GM23338 (cell line): Measurements from ENCODE around the gene CYP3A7. TPM values are rescaled to one million over a fixed set of nuclear protein-coding genes. Genes with fewer than 3 reads are reported as not detected.
"Not testable (repeated sequence)": the region's sequence is repeated elsewhere in the genome, so short reads cannot be mapped to it uniquely, and the experiment has no call there.

Source experiments
- ATAC-seq: fragments of 200-7000 bp; cut with Tn5 transposase; 3 replicates; pipeline ENCODE4 v1.9.1; 2020
- DNase-seq: peaks from one replicate; pipeline ENCODE4 v3.0.0-alpha.2; 2015; ENCODE audit warnings: low spot score
- H2AFZ ChIP-seq: fragments of 200-600 bp; sonication (generic); 2 replicates; pipeline ENCODE4 v1.8.0; 2016; ENCODE audit warnings: antibody characterized with exemption, mild to moderate bottlenecking, moderate library complexity
- H3F3A ChIP-seq: fragments of 200-600 bp; sonication (generic); replicated peaks from 2 replicates; pipeline ENCODE4 v1.8.0; 2017; ENCODE audit warnings: antibody characterized with exemption, mixed run types, low read depth
- H3K27ac ChIP-seq: fragments of 200-600 bp; sonication (generic); 2 replicates; pipeline ENCODE4 v1.6.1; 2016; ENCODE audit warnings: low read depth
- H3K27me3 ChIP-seq: fragments of 200-600 bp; sonication (generic); 2 replicates; pipeline ENCODE4 v1.8.0; 2016; ENCODE audit warnings: mild to moderate bottlenecking, mixed run types, moderate library complexity; ENCODE audit not compliant: insufficient read depth
- H3K36me3 ChIP-seq: fragments of 200-600 bp; sonication (generic); 2 replicates; pipeline ENCODE4 v1.8.0; 2016; ENCODE audit warnings: mild to moderate bottlenecking; ENCODE audit not compliant: insufficient read depth
- H3K4me1 ChIP-seq: fragments of 200-600 bp; sonication (generic); 2 replicates; pipeline ENCODE4 v1.8.0; 2016; ENCODE audit warnings: mild to moderate bottlenecking, moderate library complexity; ENCODE audit not compliant: insufficient read depth
- H3K4me2 ChIP-seq: fragments of 200-600 bp; sonication (generic); 2 replicates; pipeline ENCODE4 v1.7.1; 2017; ENCODE audit warnings: mixed run types
- H3K4me3 ChIP-seq: fragments of 200-600 bp; sonication (generic); 2 replicates; pipeline ENCODE4 v1.6.1; 2016; ENCODE audit warnings: mixed run types
- H3K79me2 ChIP-seq: fragments of 200-600 bp; sonication (generic); replicated peaks from 2 replicates; pipeline ENCODE4 v1.8.0; 2017; ENCODE audit warnings: mild to moderate bottlenecking; ENCODE audit not compliant: insufficient read depth
- H3K9me2 ChIP-seq: fragments of 200-600 bp; sonication (generic); 2 replicates; pipeline ENCODE4 v1.8.0; 2017; ENCODE audit not compliant: insufficient read depth
- H4K20me1 ChIP-seq: fragments of 200-600 bp; sonication (generic); replicated peaks from 2 replicates; pipeline ENCODE4 v1.8.0; 2017; ENCODE audit warnings: mild to moderate bottlenecking; ENCODE audit not compliant: insufficient read depth
- H3K27ac Mint-ChIP-seq: 2 replicates; pipeline ENCODE4 v1.8.0; 2020; ENCODE audit warnings: inconsistent platforms, mild to moderate bottlenecking, moderate library complexity, mixed read lengths
- H3K27me3 Mint-ChIP-seq: 3 replicates; pipeline ENCODE4 v1.8.0; 2022; ENCODE audit warnings: low read depth, mild to moderate bottlenecking, moderate library complexity, mixed read lengths, inconsistent platforms; ENCODE audit not compliant: insufficient read depth, poor library complexity
- H3K36me3 Mint-ChIP-seq: 3 replicates; pipeline ENCODE4 v1.8.0; 2021; ENCODE audit warnings: low read depth, mild to moderate bottlenecking, inconsistent platforms, moderate library complexity, mixed read lengths
- H3K4me1 Mint-ChIP-seq: 3 replicates; pipeline ENCODE4 v1.8.0; 2020; ENCODE audit warnings: mild to moderate bottlenecking, inconsistent platforms, mixed read lengths
- H3K4me3 Mint-ChIP-seq: 3 replicates; pipeline ENCODE4 v1.8.0; 2021; ENCODE audit warnings: moderate library complexity, mild to moderate bottlenecking, inconsistent platforms, mixed read lengths
- H3K9me3 Mint-ChIP-seq: 3 replicates; pipeline ENCODE4 v1.8.0; 2020; ENCODE audit warnings: moderate library complexity, mild to moderate bottlenecking, inconsistent platforms, mixed read lengths
- CREB1 ChIP-seq: fragments of 250-450 bp; sonication (Bioruptor Pico); IDR thresholded peaks from 2 replicates; pipeline ENCODE4 v1.5.0; 2020; ENCODE audit warnings: low read depth, mild to moderate bottlenecking, moderate library complexity
- STAT1 ChIP-seq: IDR thresholded peaks from one replicate; pipeline ENCODE4 v1.6.1; 2016; ENCODE audit warnings: antibody characterized with exemption; ENCODE audit not compliant: unreplicated experiment
- polyA plus RNA-seq: library from polyadenylated mRNA; unstranded; fragments of >200 nt; fragmentation: Nextera tagmentation; extraction: Ambion mirVana; gene quantifications from 2 replicates; pipeline ENCODE4 v1.2.1, GENCODE V29; 2016
- total RNA-seq: library from RNA; depleted of rRNA; stranded (reverse); fragments of >200 nt; shearing (Covaris generic); gene quantifications from 2 replicates; pipeline ENCODE4 v1.2.3, GENCODE V29; 2014

Gene CYP3A7
- total and polyA plus RNA-seq, 2 experiments from 2014 or later, result 0.19 TPM; not detected in 1

GRCh38 chr7:99691658-99692057, 43.3 kb downstream of the CYP3A7 start:
- not testable (repeated sequence) for ATAC-seq, H3K79me2 ChIP-seq, H3K4me2 ChIP-seq, H3K4me3 Mint-ChIP-seq, H4K20me1 ChIP-seq, DNase-seq, H3F3A ChIP-seq, H3K4me3 ChIP-seq, H2AFZ ChIP-seq, H3K9me2 ChIP-seq, H3K27me3 ChIP-seq, H3K36me3 Mint-ChIP-seq, H3K27me3 Mint-ChIP-seq, H3K27ac ChIP-seq, H3K27ac Mint-ChIP-seq, H3K36me3 ChIP-seq
- H3K4me1 Mint-ChIP-seq, result peaks cover 18% of the 10 kb centered on the region
- peaks cover 14% of the 10 kb centered on the region for H3K9me3 Mint-ChIP-seq
- H3K4me1 ChIP-seq, result peaks cover 12% of the 10 kb centered on the region

GRCh38 chr7:99690918-99691317, 44.1 kb downstream of the CYP3A7 start:
- H3K9me3 Mint-ChIP-seq, result peaks cover 21% of the 10 kb centered on the region

GRCh38 chr7:99685871-99686608, 49.0 kb downstream of the CYP3A7 start:
- H3F3A ChIP-seq, H3K27me3 ChIP-seq, H3K36me3 ChIP-seq, H3K27ac ChIP-seq, H2AFZ ChIP-seq, DNase-seq, H3K4me1 ChIP-seq, ATAC-seq, H3K79me2 ChIP-seq, H3K4me1 Mint-ChIP-seq, H3K27me3 Mint-ChIP-seq, H3K9me2 ChIP-seq, H3K4me2 ChIP-seq, H4K20me1 ChIP-seq, H3K4me3 ChIP-seq, H3K4me3 Mint-ChIP-seq, H3K27ac Mint-ChIP-seq: not testable (repeated sequence)
- peaks cover 27% of the 10 kb centered on the region for H3K36me3 Mint-ChIP-seq
- peaks cover 46% of the 10 kb centered on the region for H3K9me3 Mint-ChIP-seq

More at GRCh38 chr7:99690918-99691317, 44.1 kb downstream of the CYP3A7 start:
- not testable (repeated sequence) for DNase-seq, H2AFZ ChIP-seq, H3K27me3 Mint-ChIP-seq, H3K9me2 ChIP-seq, H3K4me2 ChIP-seq, H3K27me3 ChIP-seq, H3K36me3 ChIP-seq, H3K27ac ChIP-seq, H3K4me3 Mint-ChIP-seq, ATAC-seq, H3K27ac Mint-ChIP-seq, H3K4me3 ChIP-seq, H3K36me3 Mint-ChIP-seq, H3F3A ChIP-seq, H4K20me1 ChIP-seq, H3K79me2 ChIP-seq
- peaks cover 12% of the 10 kb centered on the region for H3K4me1 ChIP-seq
- H3K4me1 Mint-ChIP-seq, result peaks cover 18% of the 10 kb centered on the region

GRCh38 chr7:99685129-99685758, 49.8 kb downstream of the CYP3A7 start:
- no peak overlapping the region for H3K27ac ChIP-seq
- no peaks in the 10 kb centered on the region for H3F3A ChIP-seq
- peaks cover 27% of the 10 kb centered on the region for H3K36me3 Mint-ChIP-seq
- no peaks in the 10 kb centered on the region for H3K27me3 Mint-ChIP-seq
- ATAC-seq, result no peak
- H3K27me3 ChIP-seq, result no peaks in the 10 kb centered on the region
- no peak overlapping the region for H3K4me3 ChIP-seq
- no peaks in the 10 kb centered on the region for H3K4me1 ChIP-seq
- H3K9me3 Mint-ChIP-seq, result peaks cover 46% of the 10 kb centered on the region
- H2AFZ ChIP-seq, result no peak overlapping the region
- no peak overlapping the region for H3K4me3 Mint-ChIP-seq
- H3K4me1 Mint-ChIP-seq, result no peaks in the 10 kb centered on the region
- H3K27ac Mint-ChIP-seq, result no peak overlapping the region
- TF ChIP-seq STAT1 (no peak), CREB1 (CRISPR knock-in tag) (no peak)
- H4K20me1 ChIP-seq, result no peaks in the 10 kb centered on the region
- H3K79me2 ChIP-seq, result no peaks in the 10 kb centered on the region
- no peaks in the 10 kb centered on the region for H3K36me3 ChIP-seq
- H3K9me2 ChIP-seq, result 0 out of 2 replicates have a peak, but pooled peaks cover 3% of the 10 kb centered on the region
- no peak for DNase-seq
- no peak overlapping the region for H3K4me2 ChIP-seq
